GM19043 (cell line): ENCODE results near the gene IGF1R.

ENCODE experiments used
- ATAC-seq: cut with Tn5 transposase; IDR thresholded peaks from one replicate; pipeline ENCODE4 v1.9.1; 2021; ENCODE audit warnings: low read depth; ENCODE audit not compliant: unreplicated experiment

IGF1R gene

GRCh38 chr15:98669638-98670037 lies 21.3 kb downstream of the IGF1R start:
- ATAC-seq = no peak

GRCh38 chr15:98671060-98672008 lies 23.0 kb downstream of the IGF1R start:
- ATAC-seq = no peak

DNA sequence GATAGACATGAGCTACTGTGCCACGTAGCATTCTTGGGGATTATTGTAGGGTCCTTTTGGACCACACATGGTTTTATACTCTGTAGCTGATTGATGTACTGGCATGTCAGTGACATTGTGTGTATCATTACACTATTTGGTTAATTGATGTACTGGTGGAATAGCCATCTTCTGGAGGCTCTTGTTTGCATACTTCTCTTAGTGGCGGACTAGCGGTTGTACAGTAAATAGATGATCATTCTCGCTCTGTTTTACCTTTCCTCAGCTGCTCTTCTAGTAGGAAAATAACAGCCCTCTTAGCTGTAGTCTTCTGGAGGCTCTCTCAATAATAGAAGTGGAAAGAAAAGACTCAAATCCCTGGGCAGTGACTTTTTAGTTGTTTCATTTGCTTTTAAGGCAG lies 24.8 kb downstream of the IGF1R start:
- no peak for ATAC-seq

DNA sequence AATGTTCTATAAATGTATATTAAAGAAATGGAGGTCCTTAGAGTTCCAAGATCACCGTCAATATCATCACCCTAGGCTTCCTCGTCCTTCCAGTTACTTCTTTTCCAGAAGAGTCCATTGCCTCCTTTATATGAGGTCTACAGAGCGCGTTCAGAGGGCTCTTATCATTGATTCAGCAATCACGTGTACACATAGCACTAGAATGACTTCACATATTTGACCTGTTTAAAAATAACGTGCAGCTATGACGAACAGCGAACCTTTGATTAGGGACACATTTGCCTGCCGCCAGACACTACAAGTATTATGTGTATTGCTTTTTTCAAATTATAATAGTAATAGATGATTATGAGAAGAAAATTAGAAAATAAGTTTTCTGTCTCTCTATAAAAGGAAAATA lies 26.0 kb downstream of the IGF1R start:
- no peak for ATAC-seq

DNA sequence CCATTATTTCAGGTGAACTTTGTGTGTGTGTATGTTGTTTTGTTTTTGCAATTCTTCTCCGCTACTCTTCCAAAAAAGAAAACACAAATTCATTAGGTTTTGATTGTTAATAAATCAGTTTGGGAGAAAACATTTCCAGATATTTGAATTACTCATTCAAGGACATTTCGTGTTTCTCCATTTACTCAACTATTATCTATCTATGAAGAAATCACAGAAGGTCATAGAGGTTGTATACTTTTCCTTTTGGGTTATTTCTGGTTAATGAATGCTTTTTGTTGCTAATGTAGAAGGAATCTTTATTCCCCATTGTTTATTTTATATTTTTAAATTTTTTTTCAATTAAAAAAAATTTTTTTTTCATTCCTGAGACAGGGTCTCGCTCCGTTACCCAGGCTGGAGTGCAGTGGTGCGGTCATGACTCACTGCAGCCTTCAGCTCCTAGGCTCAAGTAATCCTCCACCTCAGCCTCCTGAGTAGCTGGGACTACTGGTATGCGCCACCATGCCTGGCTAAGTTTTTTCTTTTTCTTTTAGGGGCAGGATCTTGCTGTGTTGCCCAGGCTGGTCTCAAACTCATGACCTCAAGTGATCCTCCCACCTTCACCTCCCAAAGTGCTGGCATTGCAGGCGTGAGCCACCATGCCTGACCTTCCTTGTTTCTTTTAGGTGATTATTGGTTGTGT lies 28.4 kb downstream of the IGF1R start:
- no peak for ATAC-seq

- no peak for ATAC-seq
These were observed 29.2 kb downstream of the IGF1R start for GRCh38 chr15:98677345-98678059.

DNA sequence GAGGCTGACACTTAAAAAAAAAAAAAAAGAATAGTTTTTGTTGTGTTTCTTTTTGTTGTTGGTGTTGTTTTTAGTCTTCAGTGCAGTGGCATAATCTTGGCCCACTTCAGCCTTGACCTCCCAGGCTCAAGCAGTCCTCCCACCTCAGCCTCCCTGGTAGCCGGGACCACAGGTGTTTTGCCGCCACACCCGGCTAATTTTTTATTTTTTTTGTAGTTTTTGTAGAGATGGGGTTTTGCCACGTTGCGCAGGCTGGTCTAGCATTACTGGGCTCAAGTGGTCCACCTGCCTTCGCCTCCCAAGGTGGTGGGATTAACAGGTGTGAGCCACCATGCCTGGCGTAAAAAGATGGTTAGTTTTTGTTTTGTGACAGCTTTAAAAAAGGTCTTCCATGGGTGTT lies 30.1 kb downstream of the IGF1R start:
- ATAC-seq = no peak

GRCh38 chr15:98681061-98681460 lies 32.7 kb downstream of the IGF1R start:
- ATAC-seq = no peak

- ATAC-seq = no peak
These were observed 34.8 kb downstream of the IGF1R start for GRCh38 chr15:98682992-98683701.

DNA sequence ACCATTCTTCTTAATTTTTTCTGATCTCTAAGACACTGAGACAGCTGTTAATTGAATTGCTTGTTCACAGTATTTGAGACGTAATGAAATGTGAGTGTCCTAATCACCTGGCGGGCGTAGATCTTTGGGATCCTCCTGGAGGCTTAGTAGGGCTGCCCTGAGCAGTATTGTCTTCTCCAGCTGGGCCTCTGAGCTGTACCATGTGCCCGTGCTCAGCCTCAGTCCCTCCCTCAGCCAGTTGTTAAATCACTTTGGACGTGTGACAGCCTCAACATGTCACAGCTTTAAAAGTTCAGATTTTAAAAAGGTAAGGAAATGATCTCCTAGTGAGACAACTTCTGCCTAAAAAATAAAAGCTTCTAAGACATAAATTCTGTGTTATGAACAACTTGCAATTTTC lies 35.5 kb downstream of the IGF1R start:
- no peak for ATAC-seq

DNA sequence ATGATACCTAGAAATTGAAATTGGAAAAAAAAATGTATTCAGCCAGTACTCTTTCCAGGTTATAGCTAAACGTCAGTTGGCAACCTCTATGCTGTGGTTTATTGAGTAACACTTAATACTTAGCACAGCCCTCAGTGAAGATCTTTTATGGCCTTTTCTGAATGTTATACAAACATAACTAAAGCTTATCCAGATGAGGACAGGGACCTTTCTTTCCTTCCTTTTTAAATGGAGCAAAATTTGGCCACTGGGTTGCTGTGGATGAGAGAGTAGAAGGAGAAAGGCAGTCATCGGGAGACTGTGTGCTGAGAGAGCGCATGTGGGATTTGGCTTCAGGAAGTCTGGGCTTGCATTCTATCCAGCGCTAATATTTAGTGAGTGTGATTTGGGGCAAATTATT lies 36.1 kb downstream of the IGF1R start:
- no peak for ATAC-seq

GRCh38 chr15:98684995-98685525 lies 36.7 kb downstream of the IGF1R start:
- ATAC-seq = no peak

DNA sequence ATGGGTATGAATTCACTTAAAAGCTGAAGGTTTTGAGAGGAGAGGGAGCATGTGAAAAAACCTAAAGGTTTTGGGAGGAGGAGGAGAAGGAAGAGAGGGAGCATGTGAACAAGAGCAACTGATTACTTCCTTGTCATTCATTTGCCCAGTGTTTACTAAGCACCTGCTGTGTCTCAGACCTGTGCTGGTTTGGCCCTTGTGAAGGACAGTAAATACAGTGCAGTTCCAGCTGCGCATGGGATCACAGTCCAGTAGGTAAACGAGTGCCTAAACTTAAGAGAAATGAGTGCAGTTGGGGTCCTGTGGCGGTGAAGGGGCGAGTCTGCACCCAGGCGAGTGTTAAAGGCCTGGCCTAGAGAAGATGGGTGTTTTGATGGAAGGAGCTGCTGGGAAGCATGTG lies 38.6 kb downstream of the IGF1R start:
- no peak for ATAC-seq

- no peak for ATAC-seq
These were observed 41.1 kb downstream of the IGF1R start for GRCh38 chr15:98689431-98689861.

DNA sequence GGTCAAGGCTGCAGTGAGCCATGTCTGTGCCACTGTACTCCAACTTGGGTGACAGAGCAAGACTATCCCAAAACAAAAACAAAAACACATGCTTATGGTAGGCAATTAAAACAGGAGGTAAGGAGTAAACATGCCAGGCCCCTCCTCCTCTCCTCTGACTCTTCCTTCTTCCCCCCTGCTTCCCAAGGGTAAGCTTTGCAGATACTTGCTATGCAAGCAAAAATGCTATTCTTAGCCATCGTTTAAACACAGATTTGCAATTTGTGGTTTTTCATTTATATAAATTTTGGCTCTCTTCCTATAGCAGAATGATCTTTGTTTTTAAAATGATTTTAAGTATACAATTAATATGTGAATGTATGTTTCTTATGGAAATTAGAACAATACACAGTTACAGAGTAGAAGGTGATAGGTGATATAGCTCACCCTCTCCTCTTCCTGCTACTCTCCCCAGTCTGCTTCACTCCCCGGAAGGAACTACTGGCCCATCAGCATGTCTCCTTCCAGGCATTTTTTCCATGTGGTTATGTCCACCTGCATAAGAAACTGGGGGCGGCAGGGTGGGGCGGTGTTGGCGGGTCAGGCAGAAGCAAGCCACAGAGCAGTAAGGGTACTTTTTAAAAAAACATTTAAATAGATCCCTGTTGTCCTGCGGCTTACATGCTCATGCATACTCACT lies 42.1 kb downstream of the IGF1R start:
- ATAC-seq = no peak

DNA sequence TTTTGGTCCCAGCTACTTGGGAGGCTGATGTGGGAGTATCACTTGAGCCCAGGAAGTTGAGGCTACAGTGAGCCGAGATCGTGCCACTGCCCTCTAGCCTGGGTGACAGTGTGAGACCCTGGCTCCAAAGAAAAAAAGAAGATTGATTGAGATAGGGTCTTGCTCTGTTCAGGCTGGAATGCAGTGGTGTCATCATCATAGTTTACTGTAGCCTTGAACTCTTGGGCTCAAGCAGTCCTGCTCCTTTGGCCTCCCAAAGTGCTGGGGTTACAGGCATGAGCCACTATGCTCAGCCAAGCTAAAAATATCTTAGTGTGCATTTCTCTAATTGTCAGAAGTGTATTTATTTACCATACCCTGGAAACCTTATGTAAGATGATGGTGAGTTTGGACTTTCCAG lies 43.9 kb downstream of the IGF1R start:
- ATAC-seq = no peak

- ATAC-seq = no peak
These were observed 45.8 kb downstream of the IGF1R start for GRCh38 chr15:98694161-98694560.

DNA sequence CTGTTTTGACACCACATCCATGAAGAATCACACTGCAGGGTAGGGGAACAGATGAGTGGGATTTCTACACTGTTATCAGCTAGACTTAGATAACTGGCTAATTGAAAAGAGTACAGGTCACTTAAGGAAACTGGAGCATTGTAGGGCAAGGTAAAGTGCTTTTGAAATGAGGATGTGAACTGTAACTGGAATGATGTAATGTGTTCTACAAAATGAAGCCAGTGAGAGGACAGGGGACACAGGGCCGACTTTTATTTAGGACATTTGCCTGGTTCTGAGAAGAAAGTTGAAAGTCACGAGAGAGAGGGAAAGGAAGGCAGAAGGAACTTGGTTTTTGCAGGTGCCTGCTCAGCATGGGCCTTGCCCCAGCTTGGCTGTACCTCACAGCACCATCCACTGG lies 50.5 kb downstream of the IGF1R start:
- ATAC-seq = no peak

- ATAC-seq = no peak
These were observed 51.5 kb downstream of the IGF1R start for GRCh38 chr15:98699591-98700424.
